Lung (tissue), 12 donors: ENCODE results near the gene HIC1. TPM values are rescaled to one million over a fixed set of nuclear protein-coding genes. Genes with fewer than 3 reads are reported as not detected.
A peak's percentile ranks its signal among the peaks of the same experiment; 100 is the strongest.

ENCODE experiments used
- ATAC-seq: fragments of 200-7000 bp; cut with Tn5 transposase; one replicate; pipeline ENCODE4 v1.9.1; 2020; ENCODE audit warnings: moderate number of reproducible peaks; ENCODE audit not compliant: insufficient read depth, low FRiP score
- DNase-seq, 3 donors: peaks; one replicate each; pipeline ENCODE4 v3.0.0-alpha.2; 2013 to 2017
- H3K27ac ChIP-seq, 2 donors: one replicate each; pipeline ENCODE4 v1.5.1; 2013; ENCODE audit warnings: mild to moderate bottlenecking in 2 of 2, moderate library complexity in 2 of 2, control low read depth in 1 of 2, inconsistent platforms in 1 of 2, low read depth in 1 of 2, low read length in 1 of 2
- H3K27me3 ChIP-seq, 3 donors: one replicate each; pipeline ENCODE4 v1.5.1; 2013; ENCODE audit warnings: low read length in 2 of 3; ENCODE audit not compliant: control insufficient read depth in 3 of 3, insufficient read depth in 3 of 3
- H3K36me3 ChIP-seq, 4 donors: one replicate each; pipeline ENCODE4 v1.5.1; 2013; ENCODE audit warnings: low read length in 4 of 4, mild to moderate bottlenecking in 1 of 4, moderate library complexity in 1 of 4; ENCODE audit not compliant: control insufficient read depth in 4 of 4, insufficient read depth in 4 of 4
- H3K4me1 ChIP-seq, 5 donors: one replicate each; pipeline ENCODE4 v1.5.1; 2013; ENCODE audit warnings: low read length in 5 of 5, mild to moderate bottlenecking in 2 of 5, moderate library complexity in 1 of 5; ENCODE audit not compliant: control insufficient read depth in 5 of 5, insufficient read depth in 5 of 5
- H3K4me3 ChIP-seq: one replicate; pipeline ENCODE4 v1.5.1; 2013; ENCODE audit warnings: mild to moderate bottlenecking, control low read depth, moderate library complexity
- H3K9ac ChIP-seq, 2 donors: one replicate each; pipeline ENCODE4 v1.5.1; 2013; ENCODE audit warnings: low read length in 2 of 2, control low read depth in 1 of 2; ENCODE audit not compliant: insufficient read depth in 1 of 2
- H3K9me3 ChIP-seq, 4 donors: one replicate each; pipeline ENCODE4 v1.5.1; 2013; ENCODE audit warnings: low read length in 3 of 4, mild to moderate bottlenecking in 1 of 4, moderate library complexity in 1 of 4; ENCODE audit not compliant: control insufficient read depth in 4 of 4, insufficient read depth in 3 of 4
- WGBS, 2 donors: extraction: QIAGEN DNeasy Blood & Tissue Kit; methylation state at CpG; one replicate each; pipeline ENCODE4 v1.1.7; 2013; 5-methylcytosine and 5-hydroxymethylcytosine counted together
- polyA plus RNA-seq, 2 donors: library from polyadenylated mRNA; stranded (reverse); fragments of 200-250 nt; gene quantifications; one replicate each; pipeline ENCODE4 v1.2.1, GENCODE V29; 2013
- total RNA-seq, 2 donors: library from RNA; depleted of rRNA in 1 of 2; stranded (reverse); fragments of >200 nt in 1 of 2; gene quantifications; one replicate each; pipeline ENCODE4 v1.2.1, GENCODE V29; 2014 to 2021
- TF ChIP-seq, protein P1 (sequence below): IDR thresholded peaks from 2 replicates; pipeline ENCODE4 v1.5.1; 2012; ENCODE audit warnings: mild to moderate bottlenecking; ENCODE audit errors: control extremely low read depth, extremely low read depth
- donor health status: control.
- donor health status: control.
- donor health status: Bipolar disorder and iron deficiency.
- donor health status: healthy.
- donor health status: DM: yes; HTN: yes; CAD: no.

HIC1 gene
- total and polyA plus RNA-seq, 4 donors = 5.5 to 34.8 (median 21.6) TPM

DNA sequence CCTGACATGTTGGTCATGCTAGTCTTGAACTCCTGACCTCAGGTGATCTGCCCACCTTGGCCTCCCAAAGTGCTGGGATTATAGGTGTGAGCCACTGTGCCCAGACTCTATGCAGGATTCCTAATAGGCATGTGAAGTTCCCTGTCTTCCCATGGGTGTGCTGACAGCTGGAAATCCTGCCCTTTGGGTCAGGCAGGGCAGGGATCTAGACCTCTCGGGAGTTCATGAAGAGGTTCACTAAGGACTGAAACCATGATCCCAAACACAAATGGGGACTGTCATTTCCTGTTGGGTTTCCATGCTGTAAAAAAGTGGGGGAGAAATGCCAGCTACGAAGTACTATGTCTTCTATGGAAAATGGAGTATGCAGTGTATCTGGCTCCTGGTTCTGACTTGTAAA, 52.1 kb downstream of the HIC1 start:
- peaks cover 9 to 69% (median 45%) of the 10 kb centered on the region in 5 donors for H3K4me1 ChIP-seq
- peaks cover 0 to 3% (median 0%) of the 10 kb centered on the region in 4 donors for H3K36me3 ChIP-seq
- H3K4me3 ChIP-seq = no peak overlapping the region
- no peak overlapping the region for H3K27ac ChIP-seq
- DNase-seq (no peak), ATAC-seq (no peak)
- H3K9me3 ChIP-seq = no peaks in the 10 kb centered on the region
- H3K9ac ChIP-seq = no peak overlapping the region
- H3K27me3 ChIP-seq = no peaks in the 10 kb centered on the region
- 75 to 89% methylated on average over 2 of the region's 2 CpGs for WGBS, 2 donors
- TF ChIP-seq, protein P1, sequence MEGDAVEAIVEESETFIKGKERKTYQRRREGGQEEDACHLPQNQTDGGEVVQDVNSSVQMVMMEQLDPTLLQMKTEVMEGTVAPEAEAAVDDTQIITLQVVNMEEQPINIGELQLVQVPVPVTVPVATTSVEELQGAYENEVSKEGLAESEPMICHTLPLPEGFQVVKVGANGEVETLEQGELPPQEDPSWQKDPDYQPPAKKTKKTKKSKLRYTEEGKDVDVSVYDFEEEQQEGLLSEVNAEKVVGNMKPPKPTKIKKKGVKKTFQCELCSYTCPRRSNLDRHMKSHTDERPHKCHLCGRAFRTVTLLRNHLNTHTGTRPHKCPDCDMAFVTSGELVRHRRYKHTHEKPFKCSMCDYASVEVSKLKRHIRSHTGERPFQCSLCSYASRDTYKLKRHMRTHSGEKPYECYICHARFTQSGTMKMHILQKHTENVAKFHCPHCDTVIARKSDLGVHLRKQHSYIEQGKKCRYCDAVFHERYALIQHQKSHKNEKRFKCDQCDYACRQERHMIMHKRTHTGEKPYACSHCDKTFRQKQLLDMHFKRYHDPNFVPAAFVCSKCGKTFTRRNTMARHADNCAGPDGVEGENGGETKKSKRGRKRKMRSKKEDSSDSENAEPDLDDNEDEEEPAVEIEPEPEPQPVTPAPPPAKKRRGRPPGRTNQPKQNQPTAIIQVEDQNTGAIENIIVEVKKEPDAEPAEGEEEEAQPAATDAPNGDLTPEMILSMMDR = no peak

DNA sequence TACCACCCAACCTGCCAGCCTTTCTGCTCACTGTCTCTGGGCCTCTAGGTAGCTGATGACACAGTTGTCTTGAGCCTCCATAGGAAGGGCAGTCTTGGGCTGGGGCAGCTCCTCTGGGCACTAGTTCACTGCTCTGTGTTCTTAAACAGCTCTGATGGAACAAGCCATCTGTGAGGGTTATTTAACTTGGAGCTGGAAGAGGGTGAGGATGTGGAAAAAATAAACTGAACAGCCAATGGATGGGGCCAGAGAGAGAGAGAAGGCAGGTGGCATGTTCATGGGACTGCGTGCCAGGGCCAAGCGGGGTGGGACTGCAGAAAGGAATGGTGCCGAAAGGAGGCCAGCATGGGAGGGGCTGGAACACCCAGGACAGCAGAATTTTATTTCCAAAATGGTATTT, 52.6 kb downstream of the HIC1 start:
- Histone ChIP-seq H3K27ac (peak overlapping the region in 1 of 2 donors; percentile 26), H3K36me3 (peaks cover 0 to 2% (median 0%) of the 10 kb centered on the region in 4 donors), H3K4me3 (no peak overlapping the region), H3K27me3 (no peaks in the 10 kb centered on the region), H3K9ac (no peak overlapping the region), H3K9me3 (no peaks in the 10 kb centered on the region), H3K4me1 (peaks cover 9 to 71% (median 47%) of the 10 kb centered on the region in 5 donors)
- no peak for ATAC-seq
- 62 to 86% methylated on average over 3 of the region's 3 CpGs for WGBS, 2 donors
- no peak for DNase-seq
- TF ChIP-seq, protein P1 = no peak

DNA sequence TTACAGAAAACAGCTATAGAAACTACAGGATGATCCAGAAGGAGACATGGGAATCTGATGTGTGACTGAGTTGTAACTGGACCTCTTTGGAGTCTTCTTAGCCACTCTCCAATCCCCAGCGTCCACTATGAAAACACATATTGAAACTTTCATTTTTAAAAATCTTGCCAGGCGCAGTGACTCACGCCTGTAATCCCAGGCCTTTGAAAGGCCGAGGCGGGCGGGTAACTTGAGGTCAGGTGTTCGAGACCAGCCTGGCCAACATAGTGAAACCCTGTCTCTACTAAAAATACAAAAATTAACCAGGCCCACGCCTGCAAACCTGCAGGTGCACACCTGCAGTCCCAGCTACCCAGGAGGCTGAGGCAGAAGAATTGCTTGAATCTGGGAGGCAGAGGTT, 53.3 kb downstream of the HIC1 start:
- Histone ChIP-seq H3K27ac (no peak overlapping the region), H3K36me3 (no peaks in the 10 kb centered on the region), H3K4me3 (no peak overlapping the region), H3K27me3 (no peaks in the 10 kb centered on the region), H3K4me1 (peaks cover 9 to 75% (median 46%) of the 10 kb centered on the region in 5 donors), H3K9ac (no peak overlapping the region), H3K9me3 (no peaks in the 10 kb centered on the region)
- DNase-seq (no peak), ATAC-seq (no peak)
- TF ChIP-seq, protein P1 = no peak
- WGBS, 2 donors = 90 to 93% methylated on average over 8 of the region's 8 CpGs

DNA sequence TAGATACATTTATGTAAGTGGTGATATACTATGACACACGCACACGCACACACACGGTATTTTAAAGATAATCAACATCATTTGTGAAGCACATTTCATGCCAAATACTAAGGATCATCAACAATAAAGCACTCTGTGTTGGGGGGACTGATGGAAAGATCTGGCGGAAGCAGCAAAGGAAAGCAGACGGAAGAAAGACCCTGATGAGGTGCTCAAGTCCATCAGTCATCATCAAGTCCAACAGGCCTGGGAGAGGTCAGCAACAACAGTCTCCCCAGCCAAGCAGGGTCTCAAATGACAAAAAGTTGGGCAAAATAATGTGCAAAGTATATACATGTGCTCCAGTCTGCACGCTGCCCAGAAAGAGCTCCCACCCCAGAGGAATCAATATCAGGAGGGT, 55.5 kb downstream of the HIC1 start:
- H3K9ac ChIP-seq = no peak overlapping the region
- H3K4me3 ChIP-seq = no peak overlapping the region
- ATAC-seq = no peak
- WGBS, 2 donors = 91 to 93% methylated on average over 6 of the region's 6 CpGs
- peak; percentile 61 to 88 (median 81) for DNase-seq
- TF ChIP-seq, protein P1 = no peak
- H3K9me3 ChIP-seq = no peaks in the 10 kb centered on the region
- H3K27me3 ChIP-seq = no peaks in the 10 kb centered on the region
- no peaks in the 10 kb centered on the region for H3K36me3 ChIP-seq
- H3K27ac ChIP-seq = no peak overlapping the region
- peaks cover 9 to 66% (median 45%) of the 10 kb centered on the region in 5 donors for H3K4me1 ChIP-seq
